GM23338 (cell line): ENCODE measurements around the gene ENDOV. TPM values are rescaled to one million over a fixed set of nuclear protein-coding genes. Genes with fewer than 3 reads are reported as not detected.

Source experiments
- ATAC-seq: fragments of 200-7000 bp; cut with Tn5 transposase; 3 replicates; pipeline ENCODE4 v1.9.1; 2020
- DNase-seq: peaks from one replicate; pipeline ENCODE4 v3.0.0-alpha.2; 2015; ENCODE audit warnings: low spot score
- H2AFZ ChIP-seq: fragments of 200-600 bp; sonication (generic); 2 replicates; pipeline ENCODE4 v1.8.0; 2016; ENCODE audit warnings: antibody characterized with exemption, mild to moderate bottlenecking, moderate library complexity
- H3F3A ChIP-seq: fragments of 200-600 bp; sonication (generic); replicated peaks from 2 replicates; pipeline ENCODE4 v1.8.0; 2017; ENCODE audit warnings: antibody characterized with exemption, mixed run types, low read depth
- H3K27ac ChIP-seq: fragments of 200-600 bp; sonication (generic); 2 replicates; pipeline ENCODE4 v1.6.1; 2016; ENCODE audit warnings: low read depth
- H3K27me3 ChIP-seq: fragments of 200-600 bp; sonication (generic); 2 replicates; pipeline ENCODE4 v1.8.0; 2016; ENCODE audit warnings: mild to moderate bottlenecking, mixed run types, moderate library complexity; ENCODE audit not compliant: insufficient read depth
- H3K36me3 ChIP-seq: fragments of 200-600 bp; sonication (generic); 2 replicates; pipeline ENCODE4 v1.8.0; 2016; ENCODE audit warnings: mild to moderate bottlenecking; ENCODE audit not compliant: insufficient read depth
- H3K4me1 ChIP-seq: fragments of 200-600 bp; sonication (generic); 2 replicates; pipeline ENCODE4 v1.8.0; 2016; ENCODE audit warnings: mild to moderate bottlenecking, moderate library complexity; ENCODE audit not compliant: insufficient read depth
- H3K4me2 ChIP-seq: fragments of 200-600 bp; sonication (generic); 2 replicates; pipeline ENCODE4 v1.7.1; 2017; ENCODE audit warnings: mixed run types
- H3K4me3 ChIP-seq: fragments of 200-600 bp; sonication (generic); 2 replicates; pipeline ENCODE4 v1.6.1; 2016; ENCODE audit warnings: mixed run types
- H3K79me2 ChIP-seq: fragments of 200-600 bp; sonication (generic); replicated peaks from 2 replicates; pipeline ENCODE4 v1.8.0; 2017; ENCODE audit warnings: mild to moderate bottlenecking; ENCODE audit not compliant: insufficient read depth
- H3K9me2 ChIP-seq: fragments of 200-600 bp; sonication (generic); 2 replicates; pipeline ENCODE4 v1.8.0; 2017; ENCODE audit not compliant: insufficient read depth
- H4K20me1 ChIP-seq: fragments of 200-600 bp; sonication (generic); replicated peaks from 2 replicates; pipeline ENCODE4 v1.8.0; 2017; ENCODE audit warnings: mild to moderate bottlenecking; ENCODE audit not compliant: insufficient read depth
- H3K27ac Mint-ChIP-seq: 2 replicates; pipeline ENCODE4 v1.8.0; 2020; ENCODE audit warnings: inconsistent platforms, mild to moderate bottlenecking, moderate library complexity, mixed read lengths
- H3K27me3 Mint-ChIP-seq: 3 replicates; pipeline ENCODE4 v1.8.0; 2022; ENCODE audit warnings: low read depth, mild to moderate bottlenecking, moderate library complexity, mixed read lengths, inconsistent platforms; ENCODE audit not compliant: insufficient read depth, poor library complexity
- H3K36me3 Mint-ChIP-seq: 3 replicates; pipeline ENCODE4 v1.8.0; 2021; ENCODE audit warnings: low read depth, mild to moderate bottlenecking, inconsistent platforms, moderate library complexity, mixed read lengths
- H3K4me1 Mint-ChIP-seq: 3 replicates; pipeline ENCODE4 v1.8.0; 2020; ENCODE audit warnings: mild to moderate bottlenecking, inconsistent platforms, mixed read lengths
- H3K4me3 Mint-ChIP-seq: 3 replicates; pipeline ENCODE4 v1.8.0; 2021; ENCODE audit warnings: moderate library complexity, mild to moderate bottlenecking, inconsistent platforms, mixed read lengths
- H3K9me3 Mint-ChIP-seq: 3 replicates; pipeline ENCODE4 v1.8.0; 2020; ENCODE audit warnings: moderate library complexity, mild to moderate bottlenecking, inconsistent platforms, mixed read lengths
- EZH2phosphoT487 ChIP-seq: fragments of 200-600 bp; sonication (generic); IDR thresholded peaks from one replicate; pipeline ENCODE4 v1.8.1; 2018; ENCODE audit warnings: antibody characterized with exemption; ENCODE audit not compliant: unreplicated experiment
- JUNB ChIP-seq: IDR thresholded peaks from one replicate; pipeline ENCODE4 v1.6.1; 2016; ENCODE audit warnings: antibody characterized with exemption; ENCODE audit not compliant: unreplicated experiment
- NANOG ChIP-seq: IDR thresholded peaks from 2 replicates; pipeline ENCODE4 v1.6.1; 2016; ENCODE audit warnings: antibody characterized with exemption, borderline replicate concordance
- POLR2AphosphoS5 ChIP-seq: IDR thresholded peaks from 2 replicates; pipeline ENCODE4 v1.6.1; 2016; ENCODE audit warnings: antibody characterized with exemption, low read depth
- ZNF331 ChIP-seq: fragments of 250-450 bp; sonication (Bioruptor Pico); IDR thresholded peaks from 2 replicates; pipeline ENCODE4 v1.5.0; 2020; ENCODE audit warnings: low read depth, mild to moderate bottlenecking, moderate library complexity
- polyA plus RNA-seq: library from polyadenylated mRNA; unstranded; fragments of >200 nt; fragmentation: Nextera tagmentation; extraction: Ambion mirVana; gene quantifications from 2 replicates; pipeline ENCODE4 v1.2.1, GENCODE V29; 2016
- total RNA-seq: library from RNA; depleted of rRNA; stranded (reverse); fragments of >200 nt; shearing (Covaris generic); gene quantifications from 2 replicates; pipeline ENCODE4 v1.2.3, GENCODE V29; 2014
- TF ChIP-seq, protein P1 (sequence below): IDR thresholded peaks from one replicate; pipeline ENCODE4 v1.6.1; 2018; ENCODE audit warnings: antibody characterized with exemption; ENCODE audit not compliant: unreplicated experiment
- TF ChIP-seq, protein P2 (sequence below): IDR thresholded peaks from 2 replicates; pipeline ENCODE4 v1.6.1; 2016; ENCODE audit warnings: antibody characterized with exemption
- TF ChIP-seq, protein P3 (sequence below), 2 experiments: fragments of 200-600 bp in 1 of 2; sonication (generic) in 1 of 2; conservative IDR thresholded peaks; 2 replicates each; pipeline versions ENCODE4 v1.5.1 to v1.6.1; 2016 to 2017; ENCODE audit warnings: antibody characterized with exemption in 2 of 2, low read depth in 2 of 2, mild to moderate bottlenecking in 2 of 2, moderate library complexity in 1 of 2

The ENDOV gene
- total and polyA plus RNA-seq, 2 experiments from 2014 or later = 11.5 to 16.1 TPM

DNA sequence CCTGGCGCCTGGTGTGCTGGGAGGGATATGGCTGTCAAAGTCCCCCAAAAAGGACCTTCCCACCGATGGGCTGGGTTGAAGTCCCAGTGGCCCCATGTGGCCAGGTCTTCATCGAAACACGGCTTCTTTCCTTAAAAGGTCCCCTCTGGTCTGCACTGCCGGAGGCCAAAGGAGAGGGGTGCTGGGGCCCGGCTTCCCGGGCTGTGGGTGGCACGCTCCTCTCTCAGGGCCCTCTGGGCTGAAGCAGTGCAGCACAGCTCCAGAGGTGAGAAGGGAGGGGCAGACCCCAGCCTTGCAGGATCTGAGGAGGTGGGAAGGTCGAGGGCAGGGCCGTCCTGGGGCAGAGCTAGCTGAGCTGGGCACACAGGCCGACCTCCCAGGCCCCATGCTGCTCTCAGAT, 54.7 kb downstream of the ENDOV start (continued):
- TF ChIP-seq, protein P1, sequence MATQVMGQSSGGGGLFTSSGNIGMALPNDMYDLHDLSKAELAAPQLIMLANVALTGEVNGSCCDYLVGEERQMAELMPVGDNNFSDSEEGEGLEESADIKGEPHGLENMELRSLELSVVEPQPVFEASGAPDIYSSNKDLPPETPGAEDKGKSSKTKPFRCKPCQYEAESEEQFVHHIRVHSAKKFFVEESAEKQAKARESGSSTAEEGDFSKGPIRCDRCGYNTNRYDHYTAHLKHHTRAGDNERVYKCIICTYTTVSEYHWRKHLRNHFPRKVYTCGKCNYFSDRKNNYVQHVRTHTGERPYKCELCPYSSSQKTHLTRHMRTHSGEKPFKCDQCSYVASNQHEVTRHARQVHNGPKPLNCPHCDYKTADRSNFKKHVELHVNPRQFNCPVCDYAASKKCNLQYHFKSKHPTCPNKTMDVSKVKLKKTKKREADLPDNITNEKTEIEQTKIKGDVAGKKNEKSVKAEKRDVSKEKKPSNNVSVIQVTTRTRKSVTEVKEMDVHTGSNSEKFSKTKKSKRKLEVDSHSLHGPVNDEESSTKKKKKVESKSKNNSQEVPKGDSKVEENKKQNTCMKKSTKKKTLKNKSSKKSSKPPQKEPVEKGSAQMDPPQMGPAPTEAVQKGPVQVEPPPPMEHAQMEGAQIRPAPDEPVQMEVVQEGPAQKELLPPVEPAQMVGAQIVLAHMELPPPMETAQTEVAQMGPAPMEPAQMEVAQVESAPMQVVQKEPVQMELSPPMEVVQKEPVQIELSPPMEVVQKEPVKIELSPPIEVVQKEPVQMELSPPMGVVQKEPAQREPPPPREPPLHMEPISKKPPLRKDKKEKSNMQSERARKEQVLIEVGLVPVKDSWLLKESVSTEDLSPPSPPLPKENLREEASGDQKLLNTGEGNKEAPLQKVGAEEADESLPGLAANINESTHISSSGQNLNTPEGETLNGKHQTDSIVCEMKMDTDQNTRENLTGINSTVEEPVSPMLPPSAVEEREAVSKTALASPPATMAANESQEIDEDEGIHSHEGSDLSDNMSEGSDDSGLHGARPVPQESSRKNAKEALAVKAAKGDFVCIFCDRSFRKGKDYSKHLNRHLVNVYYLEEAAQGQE = no peak
- no peak for TF ChIP-seq NANOG
- TF ChIP-seq, protein P2, sequence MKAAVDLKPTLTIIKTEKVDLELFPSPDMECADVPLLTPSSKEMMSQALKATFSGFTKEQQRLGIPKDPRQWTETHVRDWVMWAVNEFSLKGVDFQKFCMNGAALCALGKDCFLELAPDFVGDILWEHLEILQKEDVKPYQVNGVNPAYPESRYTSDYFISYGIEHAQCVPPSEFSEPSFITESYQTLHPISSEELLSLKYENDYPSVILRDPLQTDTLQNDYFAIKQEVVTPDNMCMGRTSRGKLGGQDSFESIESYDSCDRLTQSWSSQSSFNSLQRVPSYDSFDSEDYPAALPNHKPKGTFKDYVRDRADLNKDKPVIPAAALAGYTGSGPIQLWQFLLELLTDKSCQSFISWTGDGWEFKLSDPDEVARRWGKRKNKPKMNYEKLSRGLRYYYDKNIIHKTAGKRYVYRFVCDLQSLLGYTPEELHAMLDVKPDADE = no peak
- TF ChIP-seq, protein P3, sequence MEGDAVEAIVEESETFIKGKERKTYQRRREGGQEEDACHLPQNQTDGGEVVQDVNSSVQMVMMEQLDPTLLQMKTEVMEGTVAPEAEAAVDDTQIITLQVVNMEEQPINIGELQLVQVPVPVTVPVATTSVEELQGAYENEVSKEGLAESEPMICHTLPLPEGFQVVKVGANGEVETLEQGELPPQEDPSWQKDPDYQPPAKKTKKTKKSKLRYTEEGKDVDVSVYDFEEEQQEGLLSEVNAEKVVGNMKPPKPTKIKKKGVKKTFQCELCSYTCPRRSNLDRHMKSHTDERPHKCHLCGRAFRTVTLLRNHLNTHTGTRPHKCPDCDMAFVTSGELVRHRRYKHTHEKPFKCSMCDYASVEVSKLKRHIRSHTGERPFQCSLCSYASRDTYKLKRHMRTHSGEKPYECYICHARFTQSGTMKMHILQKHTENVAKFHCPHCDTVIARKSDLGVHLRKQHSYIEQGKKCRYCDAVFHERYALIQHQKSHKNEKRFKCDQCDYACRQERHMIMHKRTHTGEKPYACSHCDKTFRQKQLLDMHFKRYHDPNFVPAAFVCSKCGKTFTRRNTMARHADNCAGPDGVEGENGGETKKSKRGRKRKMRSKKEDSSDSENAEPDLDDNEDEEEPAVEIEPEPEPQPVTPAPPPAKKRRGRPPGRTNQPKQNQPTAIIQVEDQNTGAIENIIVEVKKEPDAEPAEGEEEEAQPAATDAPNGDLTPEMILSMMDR (conservative IDR thresholded peaks at IDR 0.05; ENCODE audit: low read depth in 2 of 2) = no peak
- no peak for TF ChIP-seq POLR2AphosphoS5
- no peak for TF ChIP-seq ZNF331 (CRISPR knock-in tag)
- no peak for TF ChIP-seq EZH2phosphoT487
- no peak for TF ChIP-seq JUNB

DNA sequence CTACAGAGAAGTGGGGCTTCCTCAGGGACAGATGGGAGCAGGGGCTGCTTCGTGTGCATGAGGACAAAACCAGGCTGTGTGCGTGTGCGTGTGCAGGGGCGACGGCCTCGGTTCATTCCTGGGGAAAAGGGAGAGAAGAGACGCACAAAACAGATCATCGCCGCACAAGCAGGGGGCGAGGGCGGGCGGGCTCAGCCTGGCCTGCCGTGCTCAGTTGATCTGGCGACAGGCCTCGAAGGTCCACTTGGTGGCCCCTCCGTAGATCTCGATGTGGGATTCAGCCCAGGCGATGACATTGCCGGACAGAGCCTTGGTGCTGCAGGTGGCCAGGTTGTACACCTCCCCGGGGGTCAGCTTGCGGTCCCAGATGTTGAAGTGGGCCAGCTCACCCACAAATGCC, 55.6 kb downstream of the ENDOV start:
- DNase-seq (no peak), ATAC-seq (no peak)
- Histone ChIP-seq H3K4me3 (no peak overlapping the region), H3K27me3 (peaks cover 45% of the 10 kb centered on the region), H3K4me1 (0 out of 2 replicates have a peak, but pooled peaks cover 3% of the 10 kb centered on the region), H4K20me1 (0 out of 2 replicates have a peak, but pooled peaks cover 5% of the 10 kb centered on the region), H3K36me3 (no peaks in the 10 kb centered on the region), H3K79me2 (no peaks in the 10 kb centered on the region), H2AFZ (no peak overlapping the region), H3F3A (no peaks in the 10 kb centered on the region), H3K9me2 (no peaks in the 10 kb centered on the region), H3K4me2 (no peak overlapping the region), H3K27ac (no peak overlapping the region)
- peaks cover 12% of the 10 kb centered on the region; the same call in 2 of the 3 replicates for H3K4me1 Mint-ChIP-seq
- TF ChIP-seq, protein P3 (conservative IDR thresholded peaks at IDR 0.05; ENCODE audit: low read depth in 2 of 2) = 0 out of 4 replicates have a peak, but pooled peaks of 1 of the 2 experiments have one; percentile 4
- no peak for TF ChIP-seq POLR2AphosphoS5
- no peak overlapping the region for H3K4me3 Mint-ChIP-seq
- H3K36me3 Mint-ChIP-seq = no peaks in the 10 kb centered on the region
- H3K27ac Mint-ChIP-seq = no peak overlapping the region
- no peaks in the 10 kb centered on the region for H3K9me3 Mint-ChIP-seq
- peaks cover 59% of the 10 kb centered on the region for H3K27me3 Mint-ChIP-seq
